Measurements from ENCODE around the gene CACTIN.
"Not testable (repeated sequence)": the region's sequence is repeated elsewhere in the genome, so short reads cannot be mapped to it uniquely, and the experiment has no call there.

The CACTIN gene

GRCh38 chr19:3645726-3646125 is 19.1 kb upstream of the CACTIN start:
- no peak for FAIRE-seq

- FAIRE-seq: no peak
Measured at GRCh38 chr19:3645067-3645396, 18.4 kb upstream of the CACTIN start.

- FAIRE-seq: no peak
Measured at GRCh38 chr19:3644351-3645066, 17.9 kb upstream of the CACTIN start.

- FAIRE-seq: no peak
Measured at GRCh38 chr19:3643674-3644313, 17.2 kb upstream of the CACTIN start.

- FAIRE-seq: no peak
Measured at GRCh38 chr19:3642987-3643673, 16.5 kb upstream of the CACTIN start.

- FAIRE-seq: no peak
Measured at GRCh38 chr19:3642296-3642695, 15.7 kb upstream of the CACTIN start.

- FAIRE-seq: no peak
Measured at GRCh38 chr19:3641515-3642269, 15.1 kb upstream of the CACTIN start.

- FAIRE-seq: no peak
Measured at GRCh38 chr19:3639479-3639878, 12.9 kb upstream of the CACTIN start.

- no peak for FAIRE-seq
Measured at GRCh38 chr19:3638208-3639193, 11.9 kb upstream of the CACTIN start.

- no peak for FAIRE-seq
Measured at GRCh38 chr19:3637621-3638020, 11.0 kb upstream of the CACTIN start.

GRCh38 chr19:3636962-3637361 is 10.4 kb upstream of the CACTIN start:
- FAIRE-seq: no peak

GRCh38 chr19:3636506-3636905 is 9.9 kb upstream of the CACTIN start:
- no peak for FAIRE-seq

- no peak for FAIRE-seq
Measured at GRCh38 chr19:3634496-3635045, 8.0 kb upstream of the CACTIN start.

GRCh38 chr19:3633559-3633988 is 7.0 kb upstream of the CACTIN start:
- no peak for FAIRE-seq

GRCh38 chr19:3632739-3633558 is 6.4 kb upstream of the CACTIN start:
- no peak for FAIRE-seq

GRCh38 chr19:3632098-3632497 is 5.5 kb upstream of the CACTIN start:
- no peak for FAIRE-seq

GRCh38 chr19:3631053-3631861 is 4.7 kb upstream of the CACTIN start:
- no peak for FAIRE-seq

- not testable (repeated sequence) for FAIRE-seq
Measured at GRCh38 chr19:3628766-3629165, 2.2 kb upstream of the CACTIN start.

- FAIRE-seq: no peak
Measured at GRCh38 chr19:3627351-3627723, 747 bp upstream of the CACTIN start.

GRCh38 chr19:3625996-3626472 is 556 bp downstream of the CACTIN start:
- FAIRE-seq: no peak
